Liver (tissue), 9 donors: Measurements from ENCODE around the gene MYH14. TPM values are rescaled to one million over a fixed set of nuclear protein-coding genes. Genes with fewer than 3 reads are reported as not detected.

Experiments used
- DNase-seq: peaks from one replicate; pipeline ENCODE4 v3.0.0-alpha.2; 2017; ENCODE audit warnings: low spot score
- H3K27ac ChIP-seq, 2 donors: one replicate each; pipeline ENCODE4 v1.7.0; 2013; ENCODE audit warnings: inconsistent platforms in 2 of 2, low read length in 2 of 2, control low read depth in 1 of 2, low read depth in 1 of 2, mild to moderate bottlenecking in 1 of 2
- H3K27me3 ChIP-seq, 4 donors: one replicate each; pipeline versions ENCODE4 v1.6.1 to v1.7.0; 2013; ENCODE audit warnings: low read length in 3 of 4, inconsistent platforms in 1 of 4, mild to moderate bottlenecking in 1 of 4, moderate library complexity in 1 of 4; ENCODE audit not compliant: control insufficient read depth in 4 of 4, insufficient read depth in 4 of 4
- H3K36me3 ChIP-seq, 4 donors: one replicate each; pipeline versions ENCODE4 v1.6.1 to v1.7.0; 2013; ENCODE audit warnings: low read length in 3 of 4, mild to moderate bottlenecking in 3 of 4, low read depth in 1 of 4, moderate library complexity in 1 of 4; ENCODE audit not compliant: control insufficient read depth in 4 of 4, insufficient read depth in 3 of 4
- H3K4me1 ChIP-seq, 4 donors: one replicate each; pipeline versions ENCODE4 v1.6.1 to v1.7.0; 2013; ENCODE audit warnings: low read length in 3 of 4, mild to moderate bottlenecking in 3 of 4, moderate library complexity in 1 of 4; ENCODE audit not compliant: control insufficient read depth in 4 of 4, insufficient read depth in 4 of 4
- H3K4me3 ChIP-seq, 3 donors: one replicate each; pipeline versions ENCODE4 v1.6.1 to v1.7.0; 2013; ENCODE audit warnings: low read length in 3 of 3, control low read depth in 1 of 3, low read depth in 1 of 3, mild to moderate bottlenecking in 1 of 3
- H3K9ac ChIP-seq, 2 donors: one replicate each; pipeline ENCODE4 v1.7.0; 2013; ENCODE audit warnings: low read length in 2 of 2, mild to moderate bottlenecking in 2 of 2, moderate library complexity in 2 of 2, control low read depth in 1 of 2, low read depth in 1 of 2
- H3K9me3 ChIP-seq, 4 donors: one replicate each; pipeline versions ENCODE4 v1.6.1 to v1.7.0; 2013; ENCODE audit warnings: low read length in 3 of 4; ENCODE audit not compliant: control insufficient read depth in 4 of 4
- ATF3 ChIP-seq: IDR thresholded peaks from 2 replicates; pipeline ENCODE4 v1.6.1; 2016; ENCODE audit warnings: antibody characterized with exemption
- CTCF ChIP-seq: fragments of 150-350 bp; IDR thresholded peaks from 2 replicates; pipeline ENCODE4 v1.5.1; 2017; ENCODE audit warnings: improper control_type of control experiment, low read depth, low read length; ENCODE audit not compliant: missing input control
- EGR1 ChIP-seq, 2 donors: IDR thresholded peaks; 2 replicates each; pipeline ENCODE4 v1.6.1; 2016 to 2018; ENCODE audit warnings: antibody characterized with exemption in 2 of 2, low read depth in 2 of 2
- FOXA1 ChIP-seq: IDR thresholded peaks from 2 replicates; pipeline ENCODE4 v1.6.1; 2016; ENCODE audit warnings: antibody characterized with exemption
- FOXA2 ChIP-seq: IDR thresholded peaks from 2 replicates; pipeline ENCODE4 v1.6.1; 2016; ENCODE audit warnings: antibody characterized with exemption
- GABPA ChIP-seq, 2 donors: IDR thresholded peaks in 1 of 2; conservative IDR thresholded peaks in 1 of 2; 2 replicates each; pipeline ENCODE4 v1.6.1; 2016; ENCODE audit warnings: antibody characterized with exemption in 2 of 2, mild to moderate bottlenecking in 1 of 2, moderate library complexity in 1 of 2
- HNF4A ChIP-seq, 2 donors: conservative IDR thresholded peaks; 2 replicates each; pipeline ENCODE4 v1.6.1; 2016; ENCODE audit warnings: antibody characterized with exemption in 2 of 2, mild to moderate bottlenecking in 2 of 2
- HNF4G ChIP-seq: IDR thresholded peaks from 2 replicates; pipeline ENCODE4 v1.6.1; 2016; ENCODE audit warnings: antibody characterized with exemption
- JUND ChIP-seq, 2 donors: IDR thresholded peaks; 2 replicates each; pipeline ENCODE4 v1.6.1; 2016; ENCODE audit warnings: antibody characterized with exemption in 2 of 2
- MAX ChIP-seq: IDR thresholded peaks from 2 replicates; pipeline ENCODE4 v1.6.1; 2016; ENCODE audit warnings: antibody characterized with exemption
- NR2F2 ChIP-seq: IDR thresholded peaks from 2 replicates; pipeline ENCODE4 v1.6.1; 2016; ENCODE audit warnings: antibody characterized with exemption
- RAD21 ChIP-seq, 2 donors: IDR thresholded peaks; 2 replicates each; pipeline ENCODE4 v1.6.1; 2016; ENCODE audit warnings: antibody characterized with exemption in 2 of 2, mild to moderate bottlenecking in 2 of 2
- REST ChIP-seq: IDR thresholded peaks from 2 replicates; pipeline ENCODE4 v1.6.1; 2016; ENCODE audit warnings: antibody characterized with exemption, mild to moderate bottlenecking
- RXRA ChIP-seq, 2 donors: IDR thresholded peaks; 2 replicates each; pipeline ENCODE4 v1.6.1; 2017 to 2018; ENCODE audit warnings: antibody characterized with exemption in 2 of 2, mild to moderate bottlenecking in 1 of 2
- SP1 ChIP-seq: IDR thresholded peaks from 2 replicates; pipeline ENCODE4 v1.6.1; 2018; ENCODE audit warnings: antibody characterized with exemption, mild to moderate bottlenecking
- TAF1 ChIP-seq: conservative IDR thresholded peaks from 2 replicates; pipeline ENCODE4 v1.6.1; 2016; ENCODE audit warnings: antibody characterized with exemption, mild to moderate bottlenecking
- YY1 ChIP-seq: IDR thresholded peaks from 2 replicates; pipeline ENCODE4 v1.6.1; 2016; ENCODE audit warnings: antibody characterized with exemption, mild to moderate bottlenecking
- ZBTB33 ChIP-seq: IDR thresholded peaks from 2 replicates; pipeline ENCODE4 v1.6.1; 2016; ENCODE audit warnings: antibody characterized with exemption
- WGBS: extraction: QIAGEN DNeasy Blood & Tissue Kit; methylation state at CpG from one replicate; pipeline ENCODE4 v1.1.7; 2013; 5-methylcytosine and 5-hydroxymethylcytosine counted together
- polyA plus RNA-seq, 2 donors: library from polyadenylated mRNA; stranded (reverse) in 1 of 2; unstranded in 1 of 2; fragments of 200-250 nt in 1 of 2; fragments of >200 nt in 1 of 2; fragmentation: Nextera tagmentation in 1 of 2; extraction: Ambion mirVana in 1 of 2; gene quantifications; one replicate each; pipeline versions ENCODE4 v1.2.1 to v1.2.3, GENCODE V29; 2013 to 2015
- total RNA-seq, 2 donors: library from RNA; depleted of rRNA; stranded (reverse); fragments of >200 nt; gene quantifications; one replicate each; pipeline ENCODE4 v1.2.3, GENCODE V29; 2014
- donor health status: healthy.
- donor health status: healthy.
- donor health status: healthy.
- donor health status: healthy.
- donor health status: healthy.

Gene MYH14
- total and polyA plus RNA-seq, 4 donors: 12.4 to 37.5 (median 25.5) TPM

GRCh38 chr19:50313812-50314536, 110.6 kb downstream of the MYH14 start:
- Histone ChIP-seq H3K9ac (no peak overlapping the region), H3K4me3 (no peak overlapping the region), H3K27ac (no peak overlapping the region), H3K36me3 (peaks cover 0 to 4% (median 1%) of the 10 kb centered on the region in 4 donors), H3K9me3 (no peaks in the 10 kb centered on the region), H3K27me3 (peaks cover 2 to 4% (median 3%) of the 10 kb centered on the region in 4 donors), H3K4me1 (no peaks in the 10 kb centered on the region)
- WGBS: 9% methylated on average over 20 of the region's 20 CpGs
- TF ChIP-seq TAF1: no peak
- no peak for TF ChIP-seq HNF4A (conservative IDR thresholded peaks at IDR 0.05)
- no peak for TF ChIP-seq YY1
- TF ChIP-seq CTCF: no peak
- no peak for TF ChIP-seq HNF4G
- TF ChIP-seq RAD21 (IDR thresholded peaks at IDR 0.05): no peak
- no peak for TF ChIP-seq FOXA2
- no peak for TF ChIP-seq FOXA1
- no peak for TF ChIP-seq REST
- no peak for TF ChIP-seq JUND (IDR thresholded peaks at IDR 0.05)
- TF ChIP-seq GABPA (IDR thresholded peaks at IDR 0.05 in 1 of 2, conservative IDR thresholded peaks at IDR 0.05 in 1 of 2): no peak
- TF ChIP-seq NR2F2: no peak
- TF ChIP-seq SP1: no peak
- TF ChIP-seq ZBTB33: no peak
- no peak for TF ChIP-seq MAX
- no peak for TF ChIP-seq ATF3
- TF ChIP-seq RXRA (IDR thresholded peaks at IDR 0.05): no peak
- no peak for TF ChIP-seq EGR1 (IDR thresholded peaks at IDR 0.05; ENCODE audit: low read depth in 2 of 2)
- DNase-seq: no peak
